PC-9 (cell line): ENCODE data around the gene KDM5A. TPM values are rescaled to one million over a fixed set of nuclear protein-coding genes. Genes with fewer than 3 reads are reported as not detected.
"Not testable (repeated sequence)": the region's sequence is repeated elsewhere in the genome, so short reads cannot be mapped to it uniquely, and the experiment has no call there.

Experiments
- BruUV-seq: library from RNA; stranded (reverse); fragments of 400-500 nt; replicated peaks from 2 replicates; lab custom pipeline; 2021; lab: Mats Ljungman, UMichigan
- CTCF ChIA-PET: fragments of 300-600 bp; sonication (Branson Sonifier 250); formaldehyde crosslinking; loops from one replicate; lab custom pipeline; 2022; ENCODE audit warnings: antibody characterized with exemption; lab: Charles Lee
- POLR2A ChIA-PET: fragments of 300-600 bp; sonication (Branson Sonifier 250); formaldehyde crosslinking; loops from one replicate; lab custom pipeline; 2022; ENCODE audit warnings: antibody characterized with exemption; ENCODE audit not compliant: unreplicated experiment; lab: Charles Lee
- DNase-seq, 2 experiments: peaks; one replicate each; pipeline versions ENCODE4 v3.0.0 to v3.0.0-alpha.2; 2015 to 2022; ENCODE audit warnings: mixed read lengths in 1 of 2
- H2AFZ ChIP-seq: fragments of 200-600 bp; sonication (generic); 2 replicates; pipeline ENCODE4 v1.8.1; 2017; ENCODE audit warnings: antibody characterized with exemption
- H3F3A ChIP-seq: fragments of 200-600 bp; sonication (generic); 2 replicates; pipeline ENCODE4 v1.8.1; 2017; ENCODE audit warnings: antibody characterized with exemption, mild to moderate bottlenecking, low read depth; ENCODE audit not compliant: insufficient read depth
- H3K27ac ChIP-seq: fragments of 200-600 bp; sonication (generic); 2 replicates; pipeline ENCODE4 v1.6.1; 2016; ENCODE audit warnings: mixed run types
- H3K27me3 ChIP-seq: fragments of 200-600 bp; sonication (generic); 2 replicates; pipeline ENCODE4 v1.6.1; 2016; ENCODE audit warnings: low read depth, mixed run types; ENCODE audit not compliant: insufficient read depth
- H3K36me3 ChIP-seq: fragments of 200-600 bp; sonication (generic); 2 replicates; pipeline ENCODE4 v1.6.1; 2016; ENCODE audit warnings: low read depth, mixed run types
- H3K4me1 ChIP-seq: fragments of 200-600 bp; sonication (generic); replicated peaks from 2 replicates; pipeline ENCODE4 v1.6.1; 2016; ENCODE audit warnings: mixed run types; ENCODE audit not compliant: insufficient read depth
- H3K4me2 ChIP-seq: fragments of 200-600 bp; sonication (generic); 2 replicates; pipeline ENCODE4 v1.6.1; 2017; ENCODE audit warnings: mixed run types
- H3K4me3 ChIP-seq: fragments of 200-600 bp; sonication (generic); 2 replicates; pipeline ENCODE4 v1.6.1; 2016; ENCODE audit warnings: mixed run types
- H3K79me2 ChIP-seq: fragments of 200-600 bp; sonication (generic); 2 replicates; pipeline ENCODE4 v1.6.1; 2017; ENCODE audit warnings: low read depth, mixed run types
- H3K9me2 ChIP-seq: fragments of 200-600 bp; sonication (generic); 2 replicates; pipeline ENCODE4 v1.8.1; 2017; ENCODE audit warnings: mild to moderate bottlenecking; ENCODE audit not compliant: insufficient read depth
- H3K9me3 ChIP-seq: fragments of 200-600 bp; sonication (generic); 2 replicates; pipeline ENCODE4 v1.8.1; 2016; ENCODE audit warnings: low read depth; ENCODE audit not compliant: insufficient read depth
- H4K20me1 ChIP-seq: fragments of 200-600 bp; sonication (generic); 2 replicates; pipeline ENCODE4 v1.8.1; 2017; ENCODE audit not compliant: insufficient read depth
- EZH2 ChIP-seq: fragments of 200-600 bp; sonication (generic); IDR thresholded peaks from 2 replicates; pipeline ENCODE4 v1.8.0; 2017; ENCODE audit warnings: antibody characterized with exemption, low read depth
- intact Hi-C: fragments of 100-400 bp; cut with micrococcal nuclease; formaldehyde crosslinking; loops from one replicate; pipeline ENCODE4 v1.10.0; 2022; ENCODE audit not compliant: unreplicated experiment
- total RNA-seq: library from RNA; stranded (reverse); gene quantifications from 2 replicates; pipeline ENCODE4 v1.2.3, GENCODE V29; 2021
- TF ChIP-seq, protein P1 (sequence below): fragments of 200-600 bp; sonication (generic); conservative IDR thresholded peaks from 2 replicates; pipeline ENCODE4 v1.6.1; 2017; ENCODE audit warnings: mixed run types, antibody characterized with exemption, mild to moderate bottlenecking, moderate library complexity

KDM5A gene
- total RNA-seq, 1 experiment from 2014 or later, result 68.0 TPM

DNA sequence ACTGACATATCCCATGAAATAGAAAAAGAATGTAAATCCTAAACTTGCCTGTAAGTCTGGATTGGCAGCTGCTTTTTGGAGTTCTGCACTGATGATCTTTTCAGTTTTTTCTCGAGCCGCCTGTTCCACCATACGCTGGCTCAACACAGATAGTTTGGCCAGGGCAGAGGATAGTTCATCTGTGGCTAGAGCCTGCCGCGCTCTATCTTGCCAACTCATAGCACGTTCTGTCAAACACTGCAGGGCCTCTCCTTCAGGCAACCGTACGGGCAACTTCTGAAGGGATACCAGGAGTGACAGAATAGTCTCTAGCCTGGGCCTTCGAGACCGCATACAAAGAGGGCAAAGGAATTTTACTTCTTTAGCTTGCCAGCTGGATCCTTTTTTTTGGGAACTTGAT lies 81.7 kb downstream of the KDM5A start:
- ChIA-PET CTCF (no interaction called here), POLR2A (no interaction called here)
- Histone ChIP-seq H3K9me2 (no peaks in the 10 kb centered on the region), H3K36me3 (peaks cover 61% of the 10 kb centered on the region), H3K4me1 (peaks cover 24% of the 10 kb centered on the region), H3K27me3 (no peaks in the 10 kb centered on the region), H4K20me1 (peaks cover 16% of the 10 kb centered on the region), H3K9me3 (no peaks in the 10 kb centered on the region), H3K79me2 (peaks cover 7% of the 10 kb centered on the region; the same call in 1 of the 2 replicates), H3K4me2 (no peak overlapping the region), H3K27ac (no peak overlapping the region), H3K4me3 (no peak overlapping the region), H3F3A (peaks cover 9% of the 10 kb centered on the region), H2AFZ (no peak overlapping the region)
- BruUV-seq, result TSS peak; percentile 6
- intact Hi-C loops, result no loop called here
- TF ChIP-seq EZH2, result no peak
- TF ChIP-seq, protein P1, sequence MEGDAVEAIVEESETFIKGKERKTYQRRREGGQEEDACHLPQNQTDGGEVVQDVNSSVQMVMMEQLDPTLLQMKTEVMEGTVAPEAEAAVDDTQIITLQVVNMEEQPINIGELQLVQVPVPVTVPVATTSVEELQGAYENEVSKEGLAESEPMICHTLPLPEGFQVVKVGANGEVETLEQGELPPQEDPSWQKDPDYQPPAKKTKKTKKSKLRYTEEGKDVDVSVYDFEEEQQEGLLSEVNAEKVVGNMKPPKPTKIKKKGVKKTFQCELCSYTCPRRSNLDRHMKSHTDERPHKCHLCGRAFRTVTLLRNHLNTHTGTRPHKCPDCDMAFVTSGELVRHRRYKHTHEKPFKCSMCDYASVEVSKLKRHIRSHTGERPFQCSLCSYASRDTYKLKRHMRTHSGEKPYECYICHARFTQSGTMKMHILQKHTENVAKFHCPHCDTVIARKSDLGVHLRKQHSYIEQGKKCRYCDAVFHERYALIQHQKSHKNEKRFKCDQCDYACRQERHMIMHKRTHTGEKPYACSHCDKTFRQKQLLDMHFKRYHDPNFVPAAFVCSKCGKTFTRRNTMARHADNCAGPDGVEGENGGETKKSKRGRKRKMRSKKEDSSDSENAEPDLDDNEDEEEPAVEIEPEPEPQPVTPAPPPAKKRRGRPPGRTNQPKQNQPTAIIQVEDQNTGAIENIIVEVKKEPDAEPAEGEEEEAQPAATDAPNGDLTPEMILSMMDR, result no peak
- no peak for DNase-seq

DNA sequence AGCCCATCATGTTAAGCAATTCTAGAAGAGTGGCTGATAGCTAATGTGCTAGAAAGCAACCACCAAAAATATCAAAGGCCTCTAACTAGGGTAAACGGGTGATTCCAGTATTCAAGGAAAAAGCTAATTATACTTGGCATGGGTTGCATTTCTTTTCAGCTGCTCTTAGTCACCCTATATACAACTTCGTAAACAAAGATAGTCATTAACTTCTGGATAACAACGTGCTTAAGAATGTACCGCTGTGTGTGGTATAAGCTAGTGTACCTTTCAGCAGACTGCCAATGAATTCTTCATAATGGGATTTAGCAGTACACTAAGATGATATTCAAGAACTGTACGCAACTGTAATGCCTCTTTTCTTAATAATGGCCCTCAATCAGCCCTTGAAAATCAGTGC lies 84.3 kb downstream of the KDM5A start:
- peaks cover 19% of the 10 kb centered on the region for H4K20me1 ChIP-seq
- H3F3A ChIP-seq, result peaks cover 9% of the 10 kb centered on the region
- no peak overlapping the region for H3K4me3 ChIP-seq
- no peak for DNase-seq
- peaks cover 8% of the 10 kb centered on the region for H3K9me3 ChIP-seq
- H3K4me1 ChIP-seq, result peaks cover 21% of the 10 kb centered on the region
- H3K4me2 ChIP-seq, result no peak overlapping the region
- ChIA-PET CTCF (no interaction called here), POLR2A (no interaction called here)
- no peak overlapping the region for H3K27ac ChIP-seq
- H3K9me2 ChIP-seq, result no peaks in the 10 kb centered on the region
- no peaks in the 10 kb centered on the region for H3K27me3 ChIP-seq
- H2AFZ ChIP-seq, result no peak overlapping the region
- H3K79me2 ChIP-seq, result peaks cover 19% of the 10 kb centered on the region
- intact Hi-C loops, result no loop called here
- TF ChIP-seq EZH2, result no peak
- TF ChIP-seq, protein P1, result no peak
- peaks cover 53% of the 10 kb centered on the region for H3K36me3 ChIP-seq
- BruUV-seq, result no TSS peak

DNA sequence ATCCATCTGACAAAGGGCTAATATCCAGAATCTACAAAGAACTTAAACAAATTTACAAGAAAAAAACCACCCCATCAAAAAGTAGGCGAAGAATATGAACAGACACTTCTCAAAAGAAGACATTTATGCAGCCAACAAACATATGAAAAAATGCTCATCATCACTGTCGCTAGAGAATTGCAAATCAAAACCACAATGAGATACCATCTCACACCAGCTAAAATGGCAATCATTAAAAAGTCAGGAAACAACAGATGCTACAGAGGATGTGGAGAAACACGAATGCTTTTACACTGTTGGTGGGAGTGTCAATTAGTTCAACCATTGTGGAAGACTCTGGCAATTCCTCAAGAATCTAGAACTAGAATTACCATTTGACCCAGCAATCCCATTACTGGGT lies 86.4 kb downstream of the KDM5A start:
- intact Hi-C loops, result not testable (repeated sequence)

DNA sequence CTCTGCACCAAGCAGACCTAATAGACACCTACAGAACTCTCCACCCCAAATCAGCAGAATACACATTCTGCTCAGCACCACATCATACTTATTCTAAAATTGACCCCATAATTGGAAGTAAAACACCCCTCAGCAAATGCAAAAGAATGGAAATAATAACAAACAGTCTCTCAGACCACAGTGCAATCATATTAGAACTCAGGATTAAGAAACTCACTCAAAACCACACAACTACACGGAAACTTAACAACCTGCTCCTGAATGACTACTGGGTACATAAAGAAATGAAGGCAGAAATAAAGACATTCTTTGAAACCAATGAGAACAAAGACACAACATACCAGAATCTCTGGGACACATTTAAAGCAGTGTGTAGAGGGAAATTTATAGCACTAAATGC lies 89.0 kb downstream of the KDM5A start:
- CTCF ChIA-PET, BruUV-seq, H2AFZ ChIP-seq, intact Hi-C loops, H3F3A ChIP-seq, H3K4me2 ChIP-seq, POLR2A ChIA-PET, H3K27ac ChIP-seq, H4K20me1 ChIP-seq, DNase-seq, H3K4me3 ChIP-seq, H3K9me2 ChIP-seq, H3K4me1 ChIP-seq, H3K27me3 ChIP-seq, H3K9me3 ChIP-seq: not testable (repeated sequence)
- Histone ChIP-seq H3K36me3 (peaks cover 34% of the 10 kb centered on the region), H3K79me2 (peaks cover 19% of the 10 kb centered on the region)

More for the DNA sequence above, 86.4 kb downstream of the KDM5A start:
- H3K79me2 ChIP-seq, result peaks cover 19% of the 10 kb centered on the region
- H3F3A ChIP-seq, H3K4me1 ChIP-seq, POLR2A ChIA-PET, H3K4me3 ChIP-seq, DNase-seq, H2AFZ ChIP-seq, H3K4me2 ChIP-seq, BruUV-seq, H3K27me3 ChIP-seq, H3K9me2 ChIP-seq, H3K27ac ChIP-seq, CTCF ChIA-PET, H3K9me3 ChIP-seq: not testable (repeated sequence)
- H3K36me3 ChIP-seq, result peaks cover 37% of the 10 kb centered on the region
- peaks cover 12% of the 10 kb centered on the region for H4K20me1 ChIP-seq

DNA sequence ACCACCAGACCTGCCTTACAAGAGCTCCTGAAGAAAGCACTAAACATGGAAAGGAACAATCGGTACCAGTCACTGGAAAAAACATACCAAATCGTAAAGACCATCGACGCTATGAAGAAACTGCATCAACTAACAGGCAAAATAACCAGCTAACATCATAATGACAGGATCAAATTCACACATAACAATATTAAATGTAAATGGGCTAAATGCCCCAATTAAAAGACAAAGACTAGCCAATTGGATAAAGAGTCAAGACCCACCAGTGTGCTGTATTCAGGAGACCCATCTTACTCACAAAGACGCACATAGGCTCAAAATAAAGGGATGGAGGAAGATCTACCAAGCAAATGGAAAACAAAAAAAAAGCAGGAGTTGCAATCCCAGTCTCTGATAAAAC lies 89.6 kb downstream of the KDM5A start:
- H3K4me1 ChIP-seq, BruUV-seq, H2AFZ ChIP-seq, H4K20me1 ChIP-seq, H3K27me3 ChIP-seq, H3F3A ChIP-seq, CTCF ChIA-PET, H3K27ac ChIP-seq, POLR2A ChIA-PET, H3K9me3 ChIP-seq, intact Hi-C loops, H3K4me3 ChIP-seq, DNase-seq, H3K9me2 ChIP-seq, H3K4me2 ChIP-seq: not testable (repeated sequence)
- Histone ChIP-seq H3K36me3 (peaks cover 34% of the 10 kb centered on the region), H3K79me2 (peaks cover 19% of the 10 kb centered on the region)

DNA sequence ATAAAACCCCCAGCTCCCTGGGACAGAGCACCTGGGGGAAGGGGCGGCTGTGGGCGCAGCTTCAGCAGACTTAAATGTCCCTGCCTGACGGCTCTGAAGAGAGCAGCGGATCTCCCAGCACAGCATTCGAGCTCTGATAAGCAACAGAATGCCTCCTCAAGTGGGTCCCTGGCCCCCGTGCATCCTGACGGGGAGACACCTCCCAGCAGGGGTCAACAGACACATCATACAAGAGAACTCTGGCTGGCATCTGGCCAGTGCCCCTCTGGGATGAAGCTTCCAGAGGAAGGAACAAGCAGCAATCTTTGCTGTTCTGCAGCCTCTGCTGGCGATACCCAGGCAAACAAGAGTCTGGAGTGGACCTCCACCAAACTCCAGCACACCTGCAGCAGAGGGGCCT lies 91.1 kb downstream of the KDM5A start:
- H3K4me3 ChIP-seq, POLR2A ChIA-PET, H3K9me2 ChIP-seq, H3K27ac ChIP-seq, H2AFZ ChIP-seq, BruUV-seq, CTCF ChIA-PET, H3F3A ChIP-seq, H3K4me1 ChIP-seq, H3K27me3 ChIP-seq, H3K4me2 ChIP-seq, intact Hi-C loops, H4K20me1 ChIP-seq, H3K9me3 ChIP-seq: not testable (repeated sequence)
- peaks cover 18% of the 10 kb centered on the region for H3K79me2 ChIP-seq
- DNase-seq, result peak in 1 of 2 experiments; percentile 17
- peaks cover 43% of the 10 kb centered on the region for H3K36me3 ChIP-seq
